ENCODE results near the gene SSPN.

DNA sequence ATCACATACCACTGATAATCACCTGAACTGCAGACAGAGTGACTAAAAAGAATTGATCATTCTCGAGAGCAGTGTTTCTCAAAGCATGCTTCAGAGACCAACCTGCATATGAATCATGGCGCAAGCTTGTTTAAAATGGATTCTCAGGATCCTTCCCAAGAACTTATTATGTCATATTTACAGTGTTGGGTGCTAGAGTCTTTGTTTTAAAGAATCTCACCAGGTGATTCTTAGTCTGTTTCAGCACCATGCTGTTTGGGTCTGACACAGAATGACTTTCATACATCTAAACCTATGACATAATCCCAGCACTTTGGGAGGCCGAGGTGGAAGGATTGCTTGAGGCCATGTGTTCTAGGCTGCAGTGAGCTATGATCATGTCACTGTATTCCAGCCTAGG, 31.3 kb upstream of the SSPN start:
- TF ChIP-seq CTCF (IDR thresholded peaks at IDR 0.05; ENCODE audit: poor library complexity, severe bottlenecking): no peak
- no peak for TF ChIP-seq MXI1 (conservative IDR thresholded peaks at IDR 0.05; ENCODE audit: poor library complexity, severe bottlenecking)
- TF ChIP-seq EZH2 (IDR thresholded peaks at IDR 0.05; ENCODE audit: borderline replicate concordance, insufficient read depth, low read length, poor library complexity, severe bottlenecking): no peak
- TF ChIP-seq EP300 (conservative IDR thresholded peaks at IDR 0.05; ENCODE audit: poor library complexity, severe bottlenecking): no peak
- TF ChIP-seq TAF1 (IDR thresholded peaks at IDR 0.05; ENCODE audit: low read depth): no peak
- no peak for TF ChIP-seq RAD21 (conservative IDR thresholded peaks at IDR 0.05)
- TF ChIP-seq, protein P1, sequence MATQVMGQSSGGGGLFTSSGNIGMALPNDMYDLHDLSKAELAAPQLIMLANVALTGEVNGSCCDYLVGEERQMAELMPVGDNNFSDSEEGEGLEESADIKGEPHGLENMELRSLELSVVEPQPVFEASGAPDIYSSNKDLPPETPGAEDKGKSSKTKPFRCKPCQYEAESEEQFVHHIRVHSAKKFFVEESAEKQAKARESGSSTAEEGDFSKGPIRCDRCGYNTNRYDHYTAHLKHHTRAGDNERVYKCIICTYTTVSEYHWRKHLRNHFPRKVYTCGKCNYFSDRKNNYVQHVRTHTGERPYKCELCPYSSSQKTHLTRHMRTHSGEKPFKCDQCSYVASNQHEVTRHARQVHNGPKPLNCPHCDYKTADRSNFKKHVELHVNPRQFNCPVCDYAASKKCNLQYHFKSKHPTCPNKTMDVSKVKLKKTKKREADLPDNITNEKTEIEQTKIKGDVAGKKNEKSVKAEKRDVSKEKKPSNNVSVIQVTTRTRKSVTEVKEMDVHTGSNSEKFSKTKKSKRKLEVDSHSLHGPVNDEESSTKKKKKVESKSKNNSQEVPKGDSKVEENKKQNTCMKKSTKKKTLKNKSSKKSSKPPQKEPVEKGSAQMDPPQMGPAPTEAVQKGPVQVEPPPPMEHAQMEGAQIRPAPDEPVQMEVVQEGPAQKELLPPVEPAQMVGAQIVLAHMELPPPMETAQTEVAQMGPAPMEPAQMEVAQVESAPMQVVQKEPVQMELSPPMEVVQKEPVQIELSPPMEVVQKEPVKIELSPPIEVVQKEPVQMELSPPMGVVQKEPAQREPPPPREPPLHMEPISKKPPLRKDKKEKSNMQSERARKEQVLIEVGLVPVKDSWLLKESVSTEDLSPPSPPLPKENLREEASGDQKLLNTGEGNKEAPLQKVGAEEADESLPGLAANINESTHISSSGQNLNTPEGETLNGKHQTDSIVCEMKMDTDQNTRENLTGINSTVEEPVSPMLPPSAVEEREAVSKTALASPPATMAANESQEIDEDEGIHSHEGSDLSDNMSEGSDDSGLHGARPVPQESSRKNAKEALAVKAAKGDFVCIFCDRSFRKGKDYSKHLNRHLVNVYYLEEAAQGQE (IDR thresholded peaks at IDR 0.05; ENCODE audit: borderline replicate concordance): no peak

Data from neural cell (in vitro differentiated cells).